D721Med (cell line): ENCODE data around the gene MSI2.

Experiments
- DNase-seq: peaks from one replicate; pipeline ENCODE4 v3.0.0; 2011; ENCODE audit warnings: low spot score; ENCODE audit not compliant: insufficient read length
- FAIRE-seq: peaks from 2 replicates; lab custom pipeline; 2011; peaks lifted over from hg19 to GRCh38; lab: Jason Lieb, UNC
- TF ChIP-seq, protein P1 (sequence below): IDR thresholded peaks from 2 replicates; pipeline ENCODE4 v1.5.1; 2012; ENCODE audit warnings: mild to moderate bottlenecking, control low read depth; ENCODE audit not compliant: insufficient read depth; ENCODE audit errors: missing control alignments

MSI2 gene

GRCh38 chr17:57557416-57557815 lies 301.1 kb downstream of the MSI2 start:
- DNase-seq (no peak), FAIRE-seq (no peak)
- TF ChIP-seq, protein P1, sequence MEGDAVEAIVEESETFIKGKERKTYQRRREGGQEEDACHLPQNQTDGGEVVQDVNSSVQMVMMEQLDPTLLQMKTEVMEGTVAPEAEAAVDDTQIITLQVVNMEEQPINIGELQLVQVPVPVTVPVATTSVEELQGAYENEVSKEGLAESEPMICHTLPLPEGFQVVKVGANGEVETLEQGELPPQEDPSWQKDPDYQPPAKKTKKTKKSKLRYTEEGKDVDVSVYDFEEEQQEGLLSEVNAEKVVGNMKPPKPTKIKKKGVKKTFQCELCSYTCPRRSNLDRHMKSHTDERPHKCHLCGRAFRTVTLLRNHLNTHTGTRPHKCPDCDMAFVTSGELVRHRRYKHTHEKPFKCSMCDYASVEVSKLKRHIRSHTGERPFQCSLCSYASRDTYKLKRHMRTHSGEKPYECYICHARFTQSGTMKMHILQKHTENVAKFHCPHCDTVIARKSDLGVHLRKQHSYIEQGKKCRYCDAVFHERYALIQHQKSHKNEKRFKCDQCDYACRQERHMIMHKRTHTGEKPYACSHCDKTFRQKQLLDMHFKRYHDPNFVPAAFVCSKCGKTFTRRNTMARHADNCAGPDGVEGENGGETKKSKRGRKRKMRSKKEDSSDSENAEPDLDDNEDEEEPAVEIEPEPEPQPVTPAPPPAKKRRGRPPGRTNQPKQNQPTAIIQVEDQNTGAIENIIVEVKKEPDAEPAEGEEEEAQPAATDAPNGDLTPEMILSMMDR, result no peak

DNA sequence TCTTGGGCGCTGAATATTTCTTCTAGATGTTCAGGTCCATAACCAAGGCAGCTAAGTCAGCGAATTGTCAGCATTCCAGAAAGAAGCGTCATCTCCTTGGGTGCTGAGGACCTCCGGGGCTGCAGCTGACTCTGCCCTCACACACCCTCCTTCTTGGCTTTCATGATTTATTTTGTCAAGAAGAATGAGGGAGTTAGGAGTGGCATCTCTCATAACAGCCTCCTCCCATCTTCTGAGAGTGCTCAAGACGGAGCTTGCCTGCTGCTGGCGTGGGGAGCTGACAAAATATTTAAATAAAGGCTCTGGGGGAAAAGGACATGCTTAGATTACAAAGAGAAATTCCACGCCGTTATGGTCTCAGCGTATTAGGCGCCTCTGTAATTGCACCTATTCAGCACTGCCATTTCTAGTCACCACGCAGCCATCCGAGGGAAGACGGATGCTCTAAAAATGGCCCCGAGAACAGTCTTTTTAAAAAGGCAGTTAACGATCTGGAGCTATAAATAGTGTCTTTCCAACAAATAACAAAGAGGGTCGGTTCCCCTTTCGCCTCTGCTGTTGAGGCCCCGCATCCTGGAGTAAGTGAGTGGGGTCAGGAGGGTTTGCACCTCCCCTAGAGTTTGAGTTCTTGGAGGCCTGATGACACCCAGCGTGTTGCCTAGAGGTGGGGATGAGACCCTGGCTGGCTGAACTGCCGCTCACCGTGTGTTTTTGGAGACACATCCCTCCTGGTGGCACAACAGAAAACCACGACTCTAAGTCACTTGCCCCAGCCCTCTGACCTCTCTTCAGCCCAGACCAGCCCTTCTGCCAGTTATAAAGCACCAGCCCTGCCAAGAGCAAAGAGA lies 301.7 kb downstream of the MSI2 start:
- no peak for DNase-seq
- FAIRE-seq, result no peak
- TF ChIP-seq, protein P1, result no peak

DNA sequence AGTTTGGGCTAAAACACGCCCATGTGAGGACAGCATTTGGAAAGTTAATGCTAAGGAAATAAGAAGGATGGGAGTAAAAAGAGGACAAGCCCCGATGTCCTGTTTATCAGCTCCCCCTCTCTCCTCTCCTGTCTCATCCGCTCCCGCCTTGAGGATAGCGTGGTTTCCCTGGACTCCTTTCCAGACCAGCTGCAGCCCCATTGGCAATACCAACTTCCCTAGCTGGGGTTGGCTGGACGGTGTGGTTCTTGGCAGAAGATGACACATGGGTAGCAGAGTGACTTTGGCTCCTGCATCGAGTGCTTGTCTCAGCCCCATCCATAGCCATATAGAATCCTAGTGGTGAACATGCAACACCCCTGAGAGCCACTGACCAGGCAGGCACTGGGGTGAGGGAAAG lies 302.9 kb downstream of the MSI2 start:
- TF ChIP-seq, protein P1, result no peak
- FAIRE-seq (no peak), DNase-seq (no peak)

- TF ChIP-seq, protein P1, result no peak
- no peak for FAIRE-seq
- DNase-seq, result no peak
These were observed 303.5 kb downstream of the MSI2 start for GRCh38 chr17:57559634-57560318.

DNA sequence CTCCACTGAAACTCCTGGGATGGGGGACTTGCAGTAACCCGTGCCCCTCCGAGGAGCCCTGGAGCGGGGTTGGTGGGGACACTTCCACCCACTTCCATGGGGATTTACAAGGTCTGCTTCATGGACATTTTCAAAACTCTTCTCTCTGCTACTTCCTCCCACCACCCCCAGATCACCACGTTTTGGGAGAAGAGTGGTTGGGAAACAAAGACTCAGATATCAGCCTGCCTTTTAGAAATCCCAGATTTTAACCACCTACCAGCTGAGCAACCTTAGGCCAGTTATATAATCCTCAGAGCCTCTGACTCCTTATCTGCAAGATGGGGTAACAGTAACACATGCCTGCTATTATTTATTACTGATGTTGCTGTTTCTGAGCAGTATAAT lies 304.0 kb downstream of the MSI2 start:
- TF ChIP-seq, protein P1, result no peak
- DNase-seq (no peak), FAIRE-seq (no peak)

DNA sequence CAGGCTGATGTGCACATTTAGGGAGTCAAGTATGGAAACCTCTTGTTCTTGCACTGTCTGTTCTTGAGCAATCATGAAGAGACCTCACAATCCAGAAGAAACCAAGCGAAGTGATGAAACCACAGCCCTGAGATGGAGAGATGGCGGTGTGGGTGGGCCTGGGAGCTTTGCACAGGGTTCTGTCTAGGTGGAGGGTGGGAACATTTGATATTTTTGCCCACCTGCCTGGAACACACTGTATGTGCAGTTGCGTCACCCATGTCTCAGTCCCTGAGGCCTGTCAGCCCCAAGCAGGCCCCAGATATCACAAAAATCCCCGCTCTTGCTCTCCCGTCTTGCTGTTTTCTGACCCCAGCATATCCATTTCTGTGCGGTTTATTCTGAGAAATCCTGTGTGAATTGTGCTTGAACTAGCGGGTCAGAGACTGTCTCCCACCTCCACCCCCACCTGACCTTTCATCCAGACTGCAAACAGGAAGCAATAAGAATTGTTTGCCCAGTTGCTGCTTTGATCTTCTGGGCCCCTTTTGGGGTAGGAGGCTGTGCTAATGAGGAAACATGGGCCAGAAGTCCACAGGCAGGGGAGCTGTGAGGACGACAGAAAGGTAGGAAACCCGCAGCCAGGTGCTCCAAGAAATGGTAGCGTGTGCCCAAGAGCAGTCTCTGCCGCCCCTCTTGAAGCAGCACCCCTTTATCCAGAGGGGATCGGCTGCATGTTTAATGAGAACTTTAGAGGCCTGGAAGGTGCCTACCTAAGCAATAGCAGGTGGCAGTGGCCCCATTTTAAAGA lies 304.9 kb downstream of the MSI2 start:
- TF ChIP-seq, protein P1, result no peak
- no peak for DNase-seq
- FAIRE-seq, result no peak
